GM18505 (cell line): Measurements from ENCODE around the gene KCNIP4.

Experiments
- ATAC-seq: cut with Tn5 transposase; IDR thresholded peaks from one replicate; pipeline ENCODE4 v1.9.1; 2021; ENCODE audit not compliant: unreplicated experiment
- POLR2A ChIP-seq: IDR thresholded peaks from 4 replicates; pipeline ENCODE4 v1.6.1; 2011; ENCODE audit warnings: borderline replicate concordance; ENCODE audit not compliant: insufficient read depth, insufficient read length; ENCODE audit errors: extremely low read depth

KCNIP4 gene

DNA sequence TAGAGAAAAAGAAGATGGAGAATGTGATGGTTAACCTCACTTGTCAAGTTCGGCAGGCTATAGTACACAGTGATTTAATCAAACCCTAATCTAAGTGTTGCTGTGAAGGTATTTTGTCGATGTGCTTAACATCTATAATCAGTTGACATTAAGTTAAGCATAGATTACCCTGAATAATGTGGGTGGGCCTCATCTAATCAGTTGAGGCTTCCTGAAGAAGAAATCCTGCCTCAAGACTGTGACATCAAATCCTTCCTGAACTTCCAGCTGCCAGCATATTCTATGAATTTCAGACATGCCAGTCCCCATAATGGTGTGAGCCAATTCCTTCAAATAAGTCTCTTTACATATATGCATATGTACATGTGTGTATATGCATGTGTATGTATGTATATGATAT lies 1066.9 kb downstream of the KCNIP4 start:
- ATAC-seq, result no peak
- no peak for TF ChIP-seq POLR2A

- TF ChIP-seq POLR2A, result no peak
- ATAC-seq, result no peak
Measured at GRCh38 chr4:20878806-20879205, 1069.8 kb downstream of the KCNIP4 start.

- no peak for ATAC-seq
Measured at GRCh38 chr4:20870436-20870835, 1078.1 kb downstream of the KCNIP4 start.

GRCh38 chr4:20868108-20868507 lies 1080.5 kb downstream of the KCNIP4 start:
- TF ChIP-seq POLR2A, result no peak

More at GRCh38 chr4:20870436-20870835, 1078.1 kb downstream of the KCNIP4 start:
- TF ChIP-seq POLR2A, result no peak

GRCh38 chr4:20860878-20861277 lies 1087.7 kb downstream of the KCNIP4 start:
- no peak for TF ChIP-seq POLR2A
- no peak for ATAC-seq

More at GRCh38 chr4:20868108-20868507, 1080.5 kb downstream of the KCNIP4 start:
- ATAC-seq, result no peak

DNA sequence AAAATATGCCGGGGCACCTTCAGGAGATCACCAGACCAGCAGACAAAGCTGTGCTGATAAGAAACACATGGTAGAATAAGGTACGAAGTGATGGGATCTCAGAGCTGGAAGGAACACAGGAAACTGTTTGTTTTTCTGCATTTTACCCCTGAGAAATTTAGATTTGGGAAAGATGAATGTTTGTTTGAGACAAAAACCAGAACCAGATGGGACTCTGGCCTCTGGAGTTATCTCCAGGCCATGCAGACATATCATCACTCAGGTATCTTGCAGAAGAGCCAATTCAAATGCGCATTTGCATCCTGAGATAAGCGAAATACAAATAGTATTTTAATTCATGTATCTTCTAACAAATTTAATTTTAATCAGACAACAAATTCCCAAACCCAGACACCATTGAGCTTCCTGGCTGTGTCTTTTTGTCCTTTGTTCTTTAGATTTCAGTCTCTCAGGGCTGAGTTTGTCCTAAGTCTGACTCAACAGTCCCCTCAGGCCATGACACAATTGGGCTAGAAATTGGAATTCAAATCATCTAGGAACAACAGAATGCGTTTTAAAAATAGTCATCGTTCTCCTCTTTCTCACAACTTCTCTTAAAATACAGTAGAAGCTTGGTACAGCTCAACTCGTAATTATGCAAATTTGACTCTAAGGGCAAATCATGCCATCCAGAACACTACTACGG lies 1089.3 kb downstream of the KCNIP4 start:
- no peak for ATAC-seq
- no peak for TF ChIP-seq POLR2A

DNA sequence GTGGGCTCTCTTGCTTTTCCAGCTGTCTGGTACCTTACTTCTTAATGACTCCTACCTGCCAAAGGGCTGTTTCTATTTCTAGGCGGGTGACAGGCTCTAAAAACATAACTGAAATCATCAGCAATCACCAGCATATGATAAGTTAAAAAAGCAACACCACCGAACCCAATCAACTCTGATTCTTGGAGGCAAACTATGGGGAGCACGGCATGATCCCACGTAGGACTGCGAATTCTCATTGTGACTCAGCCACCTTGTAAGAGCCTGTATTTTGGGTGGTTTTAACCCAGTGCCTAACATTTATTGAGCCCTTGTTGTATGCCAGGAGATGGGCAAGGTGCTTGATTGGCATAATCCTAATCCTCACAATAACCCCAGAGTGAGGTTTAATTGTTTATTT lies 1091.5 kb downstream of the KCNIP4 start:
- ATAC-seq, result no peak
- TF ChIP-seq POLR2A, result no peak

DNA sequence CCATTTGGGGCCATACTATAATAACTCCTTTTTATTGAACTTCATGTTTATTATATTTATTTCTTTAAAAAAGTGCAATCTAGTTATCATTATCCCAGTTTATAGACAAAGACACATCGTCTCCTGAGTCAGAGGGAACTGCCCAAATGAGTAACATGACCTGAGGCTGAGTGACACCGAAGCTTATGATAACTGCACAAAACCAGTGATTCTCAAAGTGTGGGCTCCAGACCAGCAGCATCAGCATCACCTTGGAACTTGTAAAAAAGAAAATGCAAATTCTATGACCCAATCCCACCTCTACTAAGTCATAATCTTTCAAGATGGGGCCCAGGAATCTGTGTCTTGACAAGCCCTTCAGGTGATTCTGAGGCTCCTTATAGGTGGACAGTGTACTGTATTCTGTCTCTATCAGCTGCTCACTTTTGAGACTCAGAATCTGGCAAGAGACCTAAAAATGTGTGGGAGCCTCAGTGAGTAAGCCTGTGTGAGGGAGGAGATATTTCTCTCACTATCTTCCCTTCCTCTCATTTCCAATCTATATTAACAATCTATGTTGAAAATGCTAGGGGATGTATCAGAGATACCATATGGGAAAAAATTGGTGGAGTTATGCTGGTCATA lies 1101.3 kb downstream of the KCNIP4 start:
- no peak for ATAC-seq

DNA sequence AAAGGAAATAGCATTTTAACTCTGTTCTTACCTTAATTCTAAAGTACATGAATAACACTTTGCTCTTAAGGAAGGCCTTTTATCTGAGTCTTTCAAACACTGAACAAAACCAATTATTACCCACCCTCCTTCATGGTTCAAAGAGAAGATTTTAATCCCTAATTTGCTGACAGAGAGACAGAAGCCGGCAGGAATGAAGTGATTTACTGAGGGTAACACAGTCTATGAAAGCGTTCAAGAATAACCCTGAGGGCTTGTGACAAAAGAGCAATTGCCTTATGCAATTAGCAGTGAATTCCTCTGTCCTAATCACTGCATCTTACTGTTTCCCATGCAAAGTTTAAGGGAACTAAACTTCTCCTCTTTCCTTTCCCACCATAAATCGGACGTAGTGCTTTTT lies 1104.3 kb downstream of the KCNIP4 start:
- ATAC-seq, result no peak

More for the DNA sequence above, 1101.3 kb downstream of the KCNIP4 start:
- no peak for TF ChIP-seq POLR2A

GRCh38 chr4:20840648-20841190 lies 1107.9 kb downstream of the KCNIP4 start:
- no peak for TF ChIP-seq POLR2A
- ATAC-seq, result no peak

More for the DNA sequence above, 1104.3 kb downstream of the KCNIP4 start:
- no peak for TF ChIP-seq POLR2A

- no peak for TF ChIP-seq POLR2A
- ATAC-seq, result no peak
Measured at GRCh38 chr4:20839957-20840356, 1108.6 kb downstream of the KCNIP4 start.

- TF ChIP-seq POLR2A, result no peak
- no peak for ATAC-seq
Measured at GRCh38 chr4:20838476-20838875, 1110.1 kb downstream of the KCNIP4 start.

DNA sequence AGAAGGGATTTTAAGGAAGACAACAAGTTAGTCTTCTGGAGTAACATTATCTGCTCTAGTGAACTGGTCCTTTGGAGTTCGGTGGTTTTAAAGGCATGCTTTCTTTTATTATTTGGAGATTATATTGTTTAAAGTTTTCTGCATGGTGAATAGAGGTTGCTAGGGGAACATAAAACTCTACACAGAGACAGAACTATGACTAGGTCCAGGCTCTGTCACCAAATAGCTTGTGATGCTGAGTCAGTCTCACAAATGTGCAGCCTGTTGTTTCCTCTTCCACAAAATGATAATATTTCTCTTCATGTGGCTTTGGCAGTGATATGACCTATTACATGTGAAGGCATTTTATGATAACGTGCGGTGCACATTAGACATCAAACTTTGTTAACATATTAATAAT lies 1115.7 kb downstream of the KCNIP4 start:
- no peak for ATAC-seq
- no peak for TF ChIP-seq POLR2A

DNA sequence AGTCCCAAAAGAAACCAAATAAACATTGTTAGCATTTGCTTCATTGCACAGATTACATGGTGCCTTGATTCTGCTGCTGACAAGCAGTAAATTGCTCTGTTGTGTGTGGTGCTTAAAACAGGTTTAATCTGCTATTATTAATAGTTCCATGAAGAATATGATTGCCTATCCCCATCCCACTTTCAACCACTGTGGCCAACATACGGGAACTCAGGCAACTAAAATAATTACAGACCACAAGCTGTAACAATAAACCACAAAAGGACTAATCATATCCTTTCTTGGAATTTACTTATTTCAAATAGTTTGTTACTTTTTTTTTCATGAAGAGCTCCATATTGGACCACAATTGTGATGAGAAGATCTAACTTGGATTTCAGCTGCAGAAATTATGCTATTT lies 1116.8 kb downstream of the KCNIP4 start:
- TF ChIP-seq POLR2A, result no peak
- no peak for ATAC-seq
